OCI-LY3 (cell line): Measurements from ENCODE around the gene RPL36.
A peak's percentile ranks its signal among the peaks of the same experiment; 100 is the strongest.
"Not testable (repeated sequence)": the region's sequence is repeated elsewhere in the genome, so short reads cannot be mapped to it uniquely, and the experiment has no call there.

ENCODE experiments used
- H2AFZ ChIP-seq: fragments of 200-600, 300-600 bp; shearing (Covaris generic); 2 replicates; pipeline ENCODE4 v1.6.0; 2014; ENCODE audit warnings: antibody characterized with exemption, low read depth, low read length
- H3K27ac ChIP-seq: fragments of 200-600, 300-600 bp; sonication (generic); 2 replicates; pipeline ENCODE4 v1.5.1; 2014; ENCODE audit warnings: mild to moderate bottlenecking, low read length, moderate library complexity, mixed read lengths
- H3K27me3 ChIP-seq: fragments of 200-600, 300-600 bp; sonication (generic); 2 replicates; pipeline ENCODE4 v1.6.1; 2014; ENCODE audit warnings: low read depth, low read length, mixed read lengths
- H3K36me3 ChIP-seq: fragments of 200-600, 300-600 bp; sonication (generic); replicated peaks from 2 replicates; pipeline ENCODE3; 2014; ENCODE audit warnings: low read depth, low read length, mixed read lengths
- H3K4me1 ChIP-seq: fragments of 300-600, 200-600 bp; sonication (generic); 2 replicates; pipeline ENCODE4 v1.6.1; 2014; ENCODE audit warnings: low read length, mixed read lengths
- H3K4me2 ChIP-seq: fragments of 200-600, 300-600 bp; sonication (generic); 2 replicates; pipeline ENCODE4 v1.6.1; 2014; ENCODE audit warnings: low read length, mixed read lengths
- H3K4me3 ChIP-seq: fragments of 300-600, 200-600 bp; sonication (generic); 2 replicates; pipeline ENCODE4 v1.5.1; 2014; ENCODE audit warnings: antibody characterized with exemption, mild to moderate bottlenecking, low read length, moderate library complexity
- H3K79me2 ChIP-seq: fragments of 300-600, 200-600 bp; shearing (Covaris generic); 2 replicates; pipeline ENCODE4 v1.6.1; 2014; ENCODE audit warnings: mild to moderate bottlenecking, low read length, mixed read lengths
- H3K9ac ChIP-seq: fragments of 300-600, 200-600 bp; shearing (Covaris generic); 2 replicates; pipeline ENCODE4 v1.6.0; 2014; ENCODE audit warnings: mild to moderate bottlenecking, low read length, moderate library complexity
- H3K9me3 ChIP-seq: fragments of 200-600, 300-600 bp; shearing (Covaris generic); 2 replicates; pipeline ENCODE4 v1.6.1; 2014; ENCODE audit warnings: low read length, mixed read lengths; ENCODE audit not compliant: insufficient read depth
- H4K20me1 ChIP-seq: fragments of 200-600, 300-600 bp; sonication (generic); 2 replicates; pipeline ENCODE4 v1.6.1; 2016; ENCODE audit warnings: low read length, mixed read lengths; ENCODE audit not compliant: insufficient read depth
- CTCF ChIP-seq: fragments of 200-600, 300-600 bp; sonication (generic); IDR thresholded peaks from 2 replicates; pipeline ENCODE4 v1.5.1; 2014; ENCODE audit warnings: antibody characterized with exemption, low read length, low read depth
- EZH2phosphoT487 ChIP-seq: fragments of 200-600 bp; shearing (Covaris generic); IDR thresholded peaks from 2 replicates; pipeline ENCODE4 v1.6.1; 2018; ENCODE audit warnings: antibody characterized with exemption, mixed run types, low read depth

RPL36 gene

GRCh38 chr19:5719274-5719960 lies 29.3 kb downstream of the RPL36 start:
- no peaks in the 10 kb centered on the region for H3K9me3 ChIP-seq
- H3K4me2 ChIP-seq, result peak overlapping the region; percentile 78
- peak overlapping the region; percentile 93 for H3K4me3 ChIP-seq
- H3K27ac ChIP-seq, result peak overlapping the region; percentile 93
- peaks cover 31% of the 10 kb centered on the region for H3K36me3 ChIP-seq
- H3K27me3 ChIP-seq, result no peaks in the 10 kb centered on the region
- peaks cover 12% of the 10 kb centered on the region for H3K4me1 ChIP-seq
- TF ChIP-seq EZH2phosphoT487 (no peak), CTCF (no peak)
- peaks cover 34% of the 10 kb centered on the region for H4K20me1 ChIP-seq
- peak overlapping the region; percentile 92 for H3K9ac ChIP-seq
- H2AFZ ChIP-seq, result peak overlapping the region; percentile 9; the same call in 1 of the 2 replicates
- peaks cover 54% of the 10 kb centered on the region for H3K79me2 ChIP-seq

- peaks cover 27% of the 10 kb centered on the region for H3K36me3 ChIP-seq
- peaks cover 47% of the 10 kb centered on the region for H3K79me2 ChIP-seq
- peak within 1 kb of the TSS; percentile 93 for H3K4me3 ChIP-seq
- H4K20me1 ChIP-seq, result peaks cover 29% of the 10 kb centered on the region
- peak within 1 kb of the TSS; percentile 78 for H3K4me2 ChIP-seq
- peak within 1 kb of the TSS; percentile 93 for H3K27ac ChIP-seq
- H3K4me1 ChIP-seq, result peaks cover 12% of the 10 kb centered on the region
- H2AFZ ChIP-seq, result peak within 1 kb of the TSS; percentile 97
- peak within 1 kb of the TSS; percentile 92 for H3K9ac ChIP-seq
- no peaks in the 10 kb centered on the region for H3K27me3 ChIP-seq
- H3K9me3 ChIP-seq, result no peaks in the 10 kb centered on the region
- no peak for TF ChIP-seq EZH2phosphoT487
- peak; percentile 86 for TF ChIP-seq CTCF
Measured at GRCh38 chr19:5719961-5720790, 30.1 kb downstream of the RPL36 start, which contains the start of the genes CATSPERD and LONP1. TSS of gene CATSPERD (plus strand) at chr19:5720637. CDS start at chr19:5720738, 101 bp downstream. TSS of gene LONP1 (minus strand) at chr19:5720146. CDS start at chr19:5720132, 14 bp downstream.

- Histone ChIP-seq H3K4me2 (no peak overlapping the region), H3K9me3 (no peaks in the 10 kb centered on the region), H3K4me1 (no peaks in the 10 kb centered on the region), H3K79me2 (no peaks in the 10 kb centered on the region), H3K27ac (no peak overlapping the region), H4K20me1 (no peaks in the 10 kb centered on the region), H2AFZ (no peak overlapping the region), H3K36me3 (no peaks in the 10 kb centered on the region), H3K27me3 (no peaks in the 10 kb centered on the region), H3K9ac (no peak overlapping the region), H3K4me3 (no peak overlapping the region)
- TF ChIP-seq EZH2phosphoT487 (no peak), CTCF (no peak)
Measured at GRCh38 chr19:5727453-5728050, 37.5 kb downstream of the RPL36 start.

GRCh38 chr19:5733172-5733571 lies 43.1 kb downstream of the RPL36 start:
- not testable (repeated sequence) for H2AFZ ChIP-seq, H3K4me3 ChIP-seq, H4K20me1 ChIP-seq, H3K4me2 ChIP-seq, H3K79me2 ChIP-seq, H3K27me3 ChIP-seq, H3K9ac ChIP-seq, H3K36me3 ChIP-seq, H3K4me1 ChIP-seq, H3K27ac ChIP-seq, H3K9me3 ChIP-seq
